Ovary (tissue), 9 donors: ENCODE measurements around the gene SSH3. TPM values are rescaled to one million over a fixed set of nuclear protein-coding genes. Genes with fewer than 3 reads are reported as not detected.

Experiments used
- DNase-seq, 5 donors: peaks; one replicate each; pipeline ENCODE4 v3.0.0-alpha.2; 2019 to 2020
- H3K27ac ChIP-seq, 2 donors: fragments of 200-600 bp; one replicate each; pipeline versions ENCODE4 v1.5.1 to v1.8.0; 2019 to 2022
- H3K27me3 ChIP-seq: fragments of 200-600 bp; one replicate; pipeline ENCODE4 v1.8.0; 2022
- H3K36me3 ChIP-seq: fragments of 200-600 bp; sonication (generic); one replicate; pipeline ENCODE4 v1.5.1; 2019
- H3K4me1 ChIP-seq: one replicate; pipeline ENCODE4 v1.8.1; 2013; ENCODE audit warnings: mild to moderate bottlenecking, moderate library complexity; ENCODE audit not compliant: insufficient read depth
- H3K4me3 ChIP-seq: fragments of 200-600 bp; sonication (generic); one replicate; pipeline ENCODE4 v1.5.1; 2017
- H3K9me3 ChIP-seq, 2 donors: fragments of 200-600 bp in 1 of 2; sonication (generic) in 1 of 2; one replicate each; pipeline versions ENCODE4 v1.5.1 to v1.8.1; 2013 to 2019; ENCODE audit warnings: mild to moderate bottlenecking in 1 of 2, moderate library complexity in 1 of 2
- CTCF ChIP-seq, 3 donors: fragments of 450-650 bp in 2 of 3; fragments of 200-600 bp in 1 of 3; IDR thresholded peaks; one replicate each; pipeline versions ENCODE4 v1.5.1 to v1.8.0; 2016 to 2022; ENCODE audit warnings: antibody characterized with exemption in 3 of 3, mild to moderate bottlenecking in 1 of 3
- EP300 ChIP-seq: sonication (generic); formaldehyde crosslinking; IDR thresholded peaks from one replicate; pipeline ENCODE4 v1.6.1; 2017; ENCODE audit warnings: antibody characterized with exemption
- POLR2A ChIP-seq: fragments of 450-650 bp; IDR thresholded peaks from one replicate; pipeline ENCODE4 v1.6.1; 2017; ENCODE audit warnings: antibody characterized with exemption, mild to moderate bottlenecking, moderate library complexity
- WGBS, 3 donors: extraction: QIAGEN DNeasy Blood & Tissue Kit in 1 of 3; methylation state at CpG; one replicate each; pipeline versions ENCODE4 v1.1.5 to v1.1.7; 2013 to 2017; 5-methylcytosine and 5-hydroxymethylcytosine counted together
- intact Hi-C, 4 donors: fragments of 100-400 bp; cut with DNase I; formaldehyde crosslinking; loops; one replicate each; pipeline versions ENCODE4 v1.11.0 to v1.15.1; 2022 to 2023
- polyA plus RNA-seq, 2 donors: library from polyadenylated mRNA; stranded (reverse); fragments of 200-250 nt in 1 of 2; fragments of 350-450 nt in 1 of 2; fragmentation: Illumina TruSeq in 1 of 2; extraction: RNeasy Lipid Tissue Mini Kit (QIAGEN cat#74804) in 1 of 2; gene quantifications; one replicate each; pipeline ENCODE4 v1.2.3, GENCODE V29; 2013 to 2014
- total RNA-seq, 7 donors: library from RNA; depleted of rRNA in 2 of 7; stranded (reverse); fragments of >200 nt in 2 of 7; fragmentation: NEBNext Ultra II Directional in 3 of 7; extraction: Animal tissue kit (Norgen Biotek cat#: 25700) in 3 of 7; gene quantifications; one replicate each; pipeline versions ENCODE4 v1.1.0 to v1.2.4, GENCODE V29; 2016 to 2023
- donor health status: DM: no; HTN: no; CAD: no; lungs with moderate emphysema.
- donor health status: DM: no; HTN: no; CAD: no.
- donor health status: Bipolar disorder and iron deficiency.
- donor health status: DM: yes; HTN: yes; CAD: no.
- donor health status: DM: no; HTN: no; CAD: no.
- donor health status: DM: yes; HTN: yes; CAD: no.

The SSH3 gene
- total and polyA plus RNA-seq, 9 donors = 18.1 to 69.9 (median 43.9) TPM

DNA sequence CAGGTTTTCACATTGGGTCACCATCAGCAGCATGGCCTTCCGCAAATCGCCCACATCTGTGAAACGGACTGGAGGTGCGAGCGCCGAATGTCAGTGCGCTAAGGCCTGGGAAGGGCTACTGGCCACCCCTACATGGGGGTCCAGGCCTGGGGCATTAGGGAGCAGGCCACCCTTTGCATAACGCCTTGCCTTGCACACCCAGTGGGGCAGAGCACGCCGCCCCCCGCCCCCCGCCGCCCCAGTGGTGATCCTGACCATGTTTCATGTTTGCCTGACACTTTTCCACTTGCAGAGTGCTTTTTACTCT is 34.4 kb upstream of the SSH3 start:
- Histone ChIP-seq H3K9me3 (no peaks in the 10 kb centered on the region), H3K27ac (no peak overlapping the region), H3K4me1 (peaks cover 34% of the 10 kb centered on the region), H3K4me3 (no peak overlapping the region), H3K27me3 (no peaks in the 10 kb centered on the region), H3K36me3 (no peaks in the 10 kb centered on the region)
- intact Hi-C loops = loop anchor here in 1 of 4 donors (5.0 kb wide), 1 partner anchor 48 kb away; no protein-coding TSS in a partner anchor
- WGBS, 3 donors = 79 to 90% (median 85%) methylated on average over 13 of the region's 13 CpGs
- no peak for TF ChIP-seq POLR2A
- TF ChIP-seq CTCF (IDR thresholded peaks at IDR 0.05) = no peak
- TF ChIP-seq EP300 = no peak
- peak in 3 of 5 donors; percentile 18 to 30 (median 19) for DNase-seq

- DNase-seq = peak in 4 of 5 donors; percentile 19 to 41 (median 38)
- Histone ChIP-seq H3K4me3 (no peak overlapping the region), H3K27me3 (no peaks in the 10 kb centered on the region), H3K27ac (peak overlapping the region in 1 of 2 donors; percentile 54), H3K4me1 (peaks cover 37% of the 10 kb centered on the region), H3K36me3 (no peaks in the 10 kb centered on the region), H3K9me3 (no peaks in the 10 kb centered on the region)
- WGBS, 3 donors = 35 to 43% (median 37%) methylated on average over 15 of the region's 15 CpGs
- no peak for TF ChIP-seq EP300
- TF ChIP-seq POLR2A = no peak
- no peak for TF ChIP-seq CTCF (IDR thresholded peaks at IDR 0.05)
- intact Hi-C loops = loop anchor here in 2 of 4 donors (5.0 to 10.0 kb wide), 3 partner anchors 38 to 125 kb away; partner anchors contain the start of gene RAD9A (in 1 of the 2)
These were observed 33.7 kb upstream of the SSH3 start for GRCh38 chr11:67269401-67270255.

GRCh38 chr11:67270256-67271204 is 32.8 kb upstream of the SSH3 start:
- intact Hi-C loops = loop anchor here in 2 of 4 donors (5.0 to 10.0 kb wide), 2 partner anchors 37 to 124 kb away; partner anchors contain the start of gene RAD9A (in 1 of the 2)
- Histone ChIP-seq H3K4me1 (peaks cover 46% of the 10 kb centered on the region), H3K27me3 (no peaks in the 10 kb centered on the region), H3K9me3 (no peaks in the 10 kb centered on the region), H3K27ac (peak overlapping the region in 1 of 2 donors; percentile 54), H3K36me3 (no peaks in the 10 kb centered on the region), H3K4me3 (no peak overlapping the region)
- 37 to 38% (median 38%) methylated on average over 28 of the region's 28 CpGs for WGBS, 3 donors
- no peak for TF ChIP-seq EP300
- no peak for TF ChIP-seq POLR2A
- no peak for TF ChIP-seq CTCF (IDR thresholded peaks at IDR 0.05)
- peak in 3 of 5 donors; percentile 23 to 42 (median 38) for DNase-seq

DNA sequence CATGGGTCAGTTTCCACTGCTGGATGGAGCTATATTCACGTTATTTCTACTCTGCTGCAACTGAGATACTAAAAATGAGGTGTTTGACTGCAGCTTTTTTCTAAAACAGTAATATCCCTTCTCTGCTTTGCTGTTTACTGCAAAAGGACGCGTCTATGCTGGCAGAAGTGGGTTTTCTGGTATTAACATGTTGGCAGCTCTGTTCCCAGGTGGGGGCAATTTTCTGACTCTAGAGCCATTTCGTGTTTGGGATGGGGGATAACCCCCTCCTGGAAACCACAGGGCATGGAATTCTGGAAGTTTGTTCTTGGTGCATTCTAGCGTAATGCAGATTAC is 32.2 kb upstream of the SSH3 start:
- DNase-seq = no peak
- no peaks in the 10 kb centered on the region for H3K27me3 ChIP-seq
- H3K27ac ChIP-seq = no peak overlapping the region
- 71 to 76% (median 75%) methylated on average over 5 of the region's 5 CpGs for WGBS, 3 donors
- no peaks in the 10 kb centered on the region for H3K36me3 ChIP-seq
- peaks cover 49% of the 10 kb centered on the region for H3K4me1 ChIP-seq
- TF ChIP-seq POLR2A = no peak
- TF ChIP-seq EP300 = no peak
- no peak for TF ChIP-seq CTCF (IDR thresholded peaks at IDR 0.05)
- no peak overlapping the region for H3K4me3 ChIP-seq
- H3K9me3 ChIP-seq = no peaks in the 10 kb centered on the region
- intact Hi-C loops = loop anchor here in 2 of 4 donors (5.0 to 10.0 kb wide), 2 partner anchors 36 to 124 kb away; partner anchors contain the start of gene RAD9A (in 1 of the 2)
